IPS DF 4.7 (cell line): Measurements from ENCODE around the gene KLHDC4.
"Not testable (repeated sequence)": the region's sequence is repeated elsewhere in the genome, so short reads cannot be mapped to it uniquely, and the experiment has no call there.

Experiments
- DNase-seq: peaks from one replicate; pipeline ENCODE4 v3.0.0-alpha.2; 2013; ENCODE audit warnings: low spot score; ENCODE audit errors: extremely low read depth

The KLHDC4 gene

DNA sequence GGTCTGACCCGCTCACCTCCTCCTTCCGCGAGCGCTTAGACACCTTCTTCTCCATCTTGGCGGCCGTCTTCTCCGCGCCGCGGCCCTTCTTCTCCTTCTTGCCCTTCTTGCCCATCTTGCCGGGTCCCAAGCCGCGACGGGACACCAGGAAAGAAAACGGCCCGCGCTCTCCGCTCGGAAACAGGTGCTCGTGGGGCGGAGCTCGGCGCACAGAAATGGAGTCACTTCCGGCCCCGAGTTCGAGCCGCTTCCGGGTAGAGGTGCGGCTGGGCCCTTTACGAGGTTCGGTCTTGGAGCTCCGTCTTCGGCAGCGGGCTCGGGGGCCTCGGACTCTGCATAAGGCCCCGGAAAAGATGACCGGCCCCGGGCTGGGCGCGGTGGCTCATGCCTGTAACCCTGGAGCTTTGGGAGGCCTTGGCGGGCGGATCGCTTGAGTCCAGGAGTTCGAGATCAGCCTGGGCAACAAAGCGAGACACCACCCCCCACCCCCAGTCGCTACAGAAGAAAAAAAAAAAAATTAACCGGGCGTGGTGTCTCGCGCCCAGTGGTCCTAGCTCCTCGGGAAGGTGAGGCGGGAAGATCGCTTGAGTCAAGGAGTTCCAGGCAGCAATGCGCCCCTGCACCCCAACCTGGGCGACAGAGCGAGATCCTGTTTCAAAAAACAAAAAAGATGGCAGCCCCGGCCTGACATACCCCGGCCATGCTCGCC is at the start of gene KLHDC4:
Gene KLHDC4 (minus strand): TSS at position 211 of the 709 bp plus-strand sequence. CDS start 96 bp downstream, at position 115.
- DNase-seq: no peak

DNA sequence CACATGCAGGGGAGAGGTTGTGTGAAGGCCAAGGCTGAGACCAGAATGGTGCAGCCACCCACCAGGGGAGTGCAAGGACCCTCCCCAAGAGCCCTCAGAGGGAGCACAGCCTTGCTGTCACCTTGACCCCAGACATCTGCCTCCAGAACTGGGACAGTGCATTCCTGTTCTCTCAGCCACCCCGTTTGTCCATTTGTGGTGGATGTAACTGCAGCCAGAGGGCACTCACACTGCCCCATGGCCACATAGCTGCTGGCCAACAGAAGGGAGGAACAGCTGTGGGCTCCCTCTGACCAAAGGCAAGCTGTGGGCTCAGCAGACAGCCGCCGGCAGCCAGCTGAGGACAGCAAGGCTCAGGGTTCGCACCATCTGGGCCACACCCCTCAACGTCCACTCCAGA is 49.8 kb upstream of the KLHDC4 start:
- DNase-seq: no peak

DNA sequence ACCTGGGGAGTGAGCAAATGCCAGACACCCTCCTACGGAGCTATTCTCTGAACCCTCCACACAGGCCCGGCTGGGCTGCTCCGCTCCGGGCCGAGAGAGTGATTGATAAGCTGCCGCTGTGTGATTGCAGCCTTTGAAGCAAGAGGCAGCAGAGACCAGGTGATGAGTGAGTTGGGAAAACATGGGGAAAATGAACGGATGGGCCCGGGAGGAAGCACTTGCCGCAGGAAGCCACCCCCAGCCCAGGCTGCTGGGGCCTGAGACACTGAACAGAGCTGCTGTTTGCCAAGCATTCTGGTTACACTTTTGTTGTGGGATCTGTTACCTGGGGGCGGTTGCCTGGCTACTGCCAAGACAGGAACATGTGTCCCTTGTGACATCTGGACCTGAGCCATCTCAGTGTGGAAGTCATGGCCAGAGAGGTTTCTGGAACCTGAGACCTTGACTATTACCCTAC is 46.4 kb upstream of the KLHDC4 start:
- DNase-seq: no peak

DNA sequence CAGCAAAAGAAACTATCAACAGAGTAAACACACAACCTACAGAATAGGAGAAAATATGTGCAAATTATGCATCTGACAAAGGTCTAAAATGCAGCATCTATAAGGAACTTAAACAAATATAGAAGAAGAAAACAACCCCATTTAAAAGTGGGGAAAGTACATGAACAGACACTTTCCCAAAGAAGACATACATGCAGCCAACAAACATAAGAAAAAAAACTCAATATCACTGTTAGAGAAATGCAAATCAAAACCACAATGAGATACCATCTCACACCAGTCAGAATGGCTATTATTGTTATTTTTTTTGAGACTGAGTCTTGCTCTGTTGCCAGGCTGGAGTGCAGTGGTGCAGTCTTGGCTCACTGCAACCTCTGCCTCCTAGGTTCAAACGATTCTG is 45.7 kb upstream of the KLHDC4 start:
- not testable (repeated sequence) for DNase-seq

DNA sequence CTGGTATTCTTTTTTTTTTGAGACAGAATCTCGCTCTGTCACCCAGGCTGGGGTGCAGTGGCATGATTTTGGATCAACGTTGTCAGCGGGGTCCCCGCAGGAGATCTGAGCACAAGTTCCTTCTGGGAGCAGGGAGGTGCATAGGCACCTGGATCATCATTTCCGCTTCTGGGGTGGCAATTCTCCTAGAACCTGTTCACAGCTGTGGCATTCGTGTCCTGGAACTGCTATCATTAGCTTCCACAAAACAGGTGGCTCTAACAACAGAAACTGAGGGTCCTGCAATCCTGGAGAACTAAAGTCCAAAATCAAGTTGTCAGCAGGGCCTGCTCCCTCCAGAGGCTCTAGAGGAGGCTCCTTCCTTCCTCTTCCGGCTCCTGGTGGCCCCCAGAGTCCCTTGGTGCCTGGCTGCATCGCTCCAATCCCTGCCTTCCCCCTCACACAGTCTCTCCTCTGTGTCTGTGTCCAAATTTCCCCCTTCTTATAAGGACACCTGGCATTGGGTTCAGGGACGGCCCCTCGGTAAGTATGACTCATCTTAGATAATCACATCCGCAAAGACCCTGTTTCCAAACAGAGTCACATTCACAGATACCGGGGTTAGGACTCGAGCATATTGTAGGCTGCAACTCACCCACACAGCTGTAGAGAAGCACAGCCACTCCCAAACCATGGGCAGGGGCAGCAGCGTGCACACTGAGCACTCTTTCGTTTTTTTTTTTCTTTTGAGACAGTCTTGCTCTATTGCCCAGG is 43.5 kb upstream of the KLHDC4 start:
- DNase-seq: no peak

DNA sequence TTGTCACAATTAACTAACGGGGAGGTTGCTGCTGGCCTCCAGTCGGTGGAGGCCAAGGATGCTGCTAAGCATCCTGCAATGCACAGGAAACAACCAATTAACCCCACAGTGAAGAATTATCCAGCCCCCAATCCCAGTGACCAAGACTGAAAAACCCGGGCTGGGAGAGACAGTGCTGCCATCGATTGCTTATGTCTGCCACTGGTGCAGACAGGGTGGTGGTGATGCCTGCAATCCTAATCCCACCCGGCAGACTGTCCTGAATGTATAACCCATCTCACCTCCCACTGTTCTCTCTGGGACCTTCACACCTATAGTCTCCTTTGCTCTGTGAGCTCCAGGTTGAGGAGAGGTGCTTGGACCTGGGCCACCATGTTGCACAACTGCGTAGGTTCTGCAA is 42.3 kb upstream of the KLHDC4 start:
- no peak for DNase-seq

DNA sequence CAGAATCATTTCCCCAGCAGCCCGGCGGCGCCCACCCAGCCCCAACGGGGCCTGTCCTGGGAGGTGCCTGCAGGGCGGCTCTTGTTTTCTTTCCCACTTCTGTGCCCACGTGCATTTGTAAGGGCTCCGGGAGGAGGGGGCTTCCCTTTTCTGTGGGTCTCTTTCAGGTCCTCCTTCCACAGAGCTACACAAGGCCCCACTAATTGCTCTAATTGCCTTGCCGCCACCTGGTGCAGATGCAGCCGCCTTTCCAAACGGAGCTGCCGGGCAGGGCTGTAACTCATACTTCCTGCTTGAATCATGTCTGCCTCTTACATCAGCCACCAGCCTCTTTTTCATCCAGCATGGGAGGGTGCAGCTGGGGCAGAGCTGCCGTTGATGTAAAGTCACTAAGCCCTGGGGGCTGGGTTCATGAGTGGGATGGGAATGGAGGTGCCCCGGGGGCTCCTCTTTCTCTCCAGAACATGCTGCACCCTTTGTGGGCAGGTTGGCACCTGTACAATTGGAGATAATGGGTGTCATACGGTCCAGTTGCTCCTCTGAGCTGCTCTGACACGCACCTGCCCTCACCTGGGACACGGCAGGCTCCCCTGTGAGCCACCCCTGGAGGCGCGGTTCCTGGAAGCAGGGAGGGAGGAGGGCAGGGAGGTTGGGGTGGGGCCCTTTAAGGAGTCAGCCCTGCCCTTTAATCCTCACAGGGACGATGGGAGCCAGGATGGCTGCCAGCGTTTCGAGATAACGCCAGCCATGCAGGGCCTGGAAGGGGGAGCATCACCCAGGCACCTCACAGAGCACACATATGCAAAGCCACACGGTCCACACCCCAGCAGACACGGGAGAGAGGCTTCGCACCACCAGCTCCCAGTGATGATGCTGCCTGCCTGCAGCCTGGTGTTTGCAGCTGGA is 41.1 kb upstream of the KLHDC4 start:
- DNase-seq: no peak

DNA sequence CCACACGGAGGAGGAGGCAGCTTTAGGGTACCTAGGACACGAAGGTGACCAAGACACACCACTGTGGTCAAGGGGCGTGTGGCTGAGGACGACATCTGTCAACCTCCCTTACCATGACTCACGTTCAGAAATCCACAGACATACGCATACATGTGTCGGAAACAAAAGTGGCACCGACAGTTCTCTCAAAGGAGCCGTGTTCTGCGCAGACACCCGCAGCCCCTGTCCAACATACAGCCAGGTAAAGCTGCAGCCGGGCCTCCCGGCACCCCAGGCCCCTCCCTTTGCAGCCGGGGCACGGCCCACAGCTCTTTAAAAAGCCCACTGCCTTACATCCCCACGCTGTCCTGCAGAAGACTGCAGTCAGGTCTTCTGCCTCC is 40.5 kb upstream of the KLHDC4 start:
- DNase-seq: no peak

DNA sequence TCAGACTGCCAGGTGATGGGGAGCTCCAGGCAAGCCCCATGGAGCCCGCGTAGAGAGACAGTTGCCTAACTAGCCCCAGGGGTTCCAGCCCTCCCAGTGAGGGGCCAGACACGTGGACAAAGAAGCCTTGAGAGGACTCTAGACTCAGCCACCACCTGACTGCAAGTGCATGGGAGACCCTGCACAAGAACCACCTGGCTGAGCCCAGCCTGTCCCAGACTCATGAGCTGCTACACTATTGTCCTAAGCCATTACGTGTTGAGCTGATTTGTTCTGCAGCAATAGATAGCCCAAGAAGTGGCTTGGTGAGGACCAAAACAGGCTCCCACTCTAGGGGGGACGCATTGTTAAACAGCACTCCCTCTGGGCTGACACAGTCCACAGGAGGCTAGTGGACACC is 37.6 kb upstream of the KLHDC4 start:
- DNase-seq: no peak

DNA sequence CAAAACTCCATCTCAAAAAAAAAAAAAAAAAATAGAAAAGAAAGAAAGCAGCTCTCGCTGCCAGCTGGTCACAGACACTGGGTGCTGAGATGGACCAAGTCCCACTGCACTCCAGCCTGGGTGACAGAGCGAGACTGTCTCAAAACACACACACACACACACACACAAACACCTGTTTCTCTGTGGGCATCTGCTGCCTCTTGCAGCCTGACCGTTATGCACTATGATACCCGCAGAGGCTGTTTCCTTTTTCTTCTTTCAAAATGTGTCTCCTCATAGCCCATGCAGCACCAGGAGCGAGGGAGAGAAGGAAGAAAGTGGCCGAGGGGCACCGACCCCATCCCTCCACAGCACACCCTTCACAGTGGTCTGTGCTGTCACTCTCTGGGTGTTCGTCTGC is 36.9 kb upstream of the KLHDC4 start:
- DNase-seq: no peak

DNA sequence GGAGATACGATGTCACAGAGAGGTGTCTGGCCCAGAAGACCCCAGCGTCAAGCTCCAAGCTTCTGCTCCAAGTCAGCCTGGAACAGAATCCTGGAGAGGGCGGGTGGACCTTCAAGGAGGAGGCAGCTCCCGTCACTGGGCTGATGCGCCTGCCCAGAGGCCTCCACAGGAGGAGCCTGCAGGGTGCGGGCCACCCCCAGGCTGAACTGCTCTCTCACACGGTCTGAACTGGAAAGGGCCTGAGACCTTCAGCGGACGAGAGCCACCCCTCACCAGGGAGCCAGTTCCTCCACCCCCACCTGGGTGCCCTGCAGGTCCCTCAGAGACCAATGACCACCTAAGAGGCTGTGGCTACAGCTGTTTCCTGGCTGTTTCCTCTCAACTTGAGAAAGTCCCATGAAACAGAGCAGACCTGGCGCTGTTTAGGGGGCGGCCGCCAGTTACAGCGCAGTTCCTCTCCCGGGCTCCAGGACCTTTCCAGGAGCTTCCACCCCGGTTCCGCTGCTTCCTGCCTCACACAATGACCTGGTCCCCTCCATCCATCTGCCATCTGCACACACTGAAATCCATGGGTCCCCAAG is 36.0 kb upstream of the KLHDC4 start:
- no peak for DNase-seq

DNA sequence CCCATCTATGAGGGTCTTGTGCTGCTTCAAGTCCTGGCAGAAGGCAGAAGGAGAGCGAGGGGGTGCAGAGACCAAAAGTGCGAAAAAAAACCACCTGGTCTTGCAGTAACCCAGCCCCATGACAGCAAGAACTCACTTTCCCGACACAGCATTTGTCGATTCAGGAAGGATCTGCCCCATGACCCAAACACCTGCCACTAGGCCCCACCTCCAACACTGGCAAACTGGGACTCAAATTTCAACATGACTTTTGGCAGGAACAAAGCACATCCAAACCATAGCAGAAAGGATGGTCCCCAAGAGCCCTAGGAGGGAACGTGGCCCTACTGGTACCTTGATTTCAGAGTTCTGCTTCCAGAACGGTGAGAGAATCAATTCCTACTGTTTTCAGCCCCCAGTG is 34.7 kb upstream of the KLHDC4 start:
- no peak for DNase-seq

DNA sequence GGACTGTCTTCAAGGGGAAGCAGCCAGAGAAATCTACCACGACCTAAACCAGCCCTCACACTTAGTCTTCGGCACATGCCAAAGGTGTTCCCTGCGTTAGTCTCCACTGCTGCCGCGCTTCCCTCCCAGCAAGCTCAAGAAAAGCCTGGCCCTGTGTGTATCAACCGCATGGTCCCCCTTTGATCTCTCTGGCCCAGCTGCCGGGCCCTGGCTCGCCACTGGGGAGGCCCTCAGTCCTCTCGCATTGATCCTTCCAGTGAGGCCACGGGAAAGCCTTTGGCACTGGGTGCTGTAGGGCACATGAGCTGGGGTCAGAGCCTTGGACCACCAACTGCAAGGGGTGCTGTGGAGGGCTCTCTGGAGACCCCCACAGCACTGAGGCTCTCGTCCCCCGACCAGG is 29.6 kb upstream of the KLHDC4 start:
- DNase-seq: no peak

DNA sequence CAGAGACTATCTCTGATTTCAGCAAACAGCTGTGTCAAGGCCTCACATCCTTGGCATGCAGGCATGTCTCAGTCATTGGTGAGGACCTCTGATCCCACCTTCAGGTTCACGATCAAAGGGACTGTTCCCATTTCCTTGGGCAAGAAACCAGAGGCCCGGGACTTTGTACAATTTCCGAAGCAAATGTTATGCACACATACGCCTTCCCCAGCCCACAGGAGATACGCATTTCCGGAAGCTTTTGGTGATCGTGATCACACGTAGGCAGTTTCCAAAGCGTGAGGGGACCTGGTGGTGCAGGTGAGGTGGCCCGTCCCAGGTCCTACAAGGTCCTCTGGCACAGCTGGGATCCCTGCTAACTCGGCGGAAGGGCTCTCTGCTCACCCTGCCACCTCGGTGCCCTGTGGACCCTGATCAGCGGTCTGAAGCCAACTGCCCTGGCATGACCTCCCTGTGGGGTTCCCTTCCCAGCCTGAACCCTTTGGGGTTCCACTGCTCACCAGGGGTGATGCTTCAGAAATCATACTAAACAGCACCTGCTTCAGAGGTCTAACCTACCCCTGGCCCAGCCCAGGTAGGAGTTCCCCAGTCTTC is 28.8 kb upstream of the KLHDC4 start:
- no peak for DNase-seq

DNA sequence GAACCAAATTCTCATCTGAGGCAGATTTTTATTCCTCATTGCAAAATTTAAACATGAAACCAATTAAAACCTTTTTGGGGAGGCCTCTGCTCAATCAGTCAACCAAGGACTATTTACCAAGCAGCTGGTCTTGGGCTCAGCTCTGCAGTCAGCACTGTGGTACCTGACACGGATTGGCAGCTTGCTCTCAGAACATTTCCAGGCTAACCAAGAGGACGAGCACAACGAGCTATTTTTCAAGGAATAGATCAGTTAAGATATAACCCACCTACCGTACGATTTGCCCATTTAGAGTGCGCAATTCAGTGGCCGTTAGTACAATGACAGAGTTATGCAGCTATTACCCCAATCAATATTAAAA is 26.4 kb upstream of the KLHDC4 start:
- no peak for DNase-seq

DNA sequence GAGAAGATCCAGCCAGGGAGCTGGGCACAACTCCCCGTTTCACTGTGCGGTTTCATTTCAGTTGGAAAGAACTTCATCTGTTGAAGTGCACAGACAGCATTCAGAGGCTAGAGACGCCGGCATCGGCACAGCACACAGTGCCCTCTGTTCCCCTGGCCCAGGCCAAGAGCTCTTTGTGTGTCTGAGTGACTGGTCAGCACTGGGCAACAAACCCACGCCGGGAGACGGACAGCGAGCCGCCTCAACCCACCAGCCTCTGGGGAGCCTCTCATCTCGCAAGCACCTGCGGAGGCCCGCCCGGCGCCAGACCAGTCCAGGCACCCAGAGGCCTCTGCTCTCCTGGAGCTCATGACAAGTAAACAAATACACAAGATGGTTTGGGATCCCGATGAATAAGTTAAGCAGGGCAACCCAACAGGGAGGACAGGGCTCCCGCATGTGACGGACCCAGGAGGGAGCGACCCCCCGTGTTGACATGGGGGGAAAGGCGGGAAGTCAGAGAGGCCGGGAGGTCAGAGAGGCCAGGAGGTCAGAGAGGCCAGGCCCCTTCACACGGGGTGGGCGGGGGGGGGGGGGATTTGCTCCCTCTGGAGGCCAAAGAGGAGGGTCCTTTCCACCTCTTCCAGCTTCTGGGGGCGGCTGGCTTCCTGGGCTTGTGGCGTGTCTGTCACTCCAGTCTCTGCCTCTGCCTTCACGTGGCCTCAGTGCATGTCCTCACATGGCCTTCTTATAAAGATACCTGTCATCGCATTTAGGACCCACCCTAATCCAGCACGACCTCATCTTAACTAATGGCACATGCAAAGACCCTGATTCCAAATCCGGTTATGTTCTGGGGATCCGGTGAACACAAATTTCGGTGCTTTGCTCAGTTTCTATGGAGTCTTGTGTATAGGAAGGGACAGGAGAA is 25.8 kb upstream of the KLHDC4 start:
- DNase-seq: no peak

DNA sequence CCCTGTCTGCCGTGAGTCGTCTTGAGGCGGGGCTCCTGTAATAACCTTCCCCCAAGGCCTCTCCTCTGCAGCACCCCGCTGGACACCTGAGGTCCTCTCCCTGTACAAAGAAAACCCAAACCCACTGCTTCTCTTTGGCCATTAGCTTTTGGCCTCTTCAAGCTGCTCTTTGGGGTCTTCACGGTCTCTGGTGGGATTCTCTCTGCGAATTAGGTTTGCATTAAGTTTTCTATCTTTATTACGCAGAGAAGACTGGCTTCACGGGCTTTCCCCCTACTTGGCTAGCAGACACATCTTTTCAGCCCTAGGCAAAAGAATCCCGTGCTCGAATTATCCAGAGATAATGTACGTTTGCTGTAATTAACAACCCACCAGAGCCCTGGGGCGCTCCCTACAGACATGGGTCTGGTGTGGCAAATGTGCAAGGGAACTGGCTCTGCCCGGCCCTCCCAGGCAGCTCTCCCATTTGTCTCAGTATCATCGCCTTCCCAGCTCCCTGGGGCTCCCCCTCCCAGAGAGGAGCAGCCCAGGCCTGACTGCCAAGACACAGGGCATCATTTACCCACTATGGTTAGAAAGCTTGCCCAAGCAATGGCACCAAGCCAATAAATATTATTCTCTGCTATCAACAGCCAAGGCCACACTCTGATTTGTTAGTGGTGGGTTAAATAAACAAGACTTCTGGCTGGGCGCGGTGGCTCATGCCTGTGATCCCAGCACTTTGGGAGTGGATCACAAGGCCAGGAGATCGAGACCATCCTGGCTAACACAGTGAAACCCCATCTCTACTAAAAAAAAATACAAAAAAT is 24.7 kb upstream of the KLHDC4 start:
- DNase-seq: no peak

DNA sequence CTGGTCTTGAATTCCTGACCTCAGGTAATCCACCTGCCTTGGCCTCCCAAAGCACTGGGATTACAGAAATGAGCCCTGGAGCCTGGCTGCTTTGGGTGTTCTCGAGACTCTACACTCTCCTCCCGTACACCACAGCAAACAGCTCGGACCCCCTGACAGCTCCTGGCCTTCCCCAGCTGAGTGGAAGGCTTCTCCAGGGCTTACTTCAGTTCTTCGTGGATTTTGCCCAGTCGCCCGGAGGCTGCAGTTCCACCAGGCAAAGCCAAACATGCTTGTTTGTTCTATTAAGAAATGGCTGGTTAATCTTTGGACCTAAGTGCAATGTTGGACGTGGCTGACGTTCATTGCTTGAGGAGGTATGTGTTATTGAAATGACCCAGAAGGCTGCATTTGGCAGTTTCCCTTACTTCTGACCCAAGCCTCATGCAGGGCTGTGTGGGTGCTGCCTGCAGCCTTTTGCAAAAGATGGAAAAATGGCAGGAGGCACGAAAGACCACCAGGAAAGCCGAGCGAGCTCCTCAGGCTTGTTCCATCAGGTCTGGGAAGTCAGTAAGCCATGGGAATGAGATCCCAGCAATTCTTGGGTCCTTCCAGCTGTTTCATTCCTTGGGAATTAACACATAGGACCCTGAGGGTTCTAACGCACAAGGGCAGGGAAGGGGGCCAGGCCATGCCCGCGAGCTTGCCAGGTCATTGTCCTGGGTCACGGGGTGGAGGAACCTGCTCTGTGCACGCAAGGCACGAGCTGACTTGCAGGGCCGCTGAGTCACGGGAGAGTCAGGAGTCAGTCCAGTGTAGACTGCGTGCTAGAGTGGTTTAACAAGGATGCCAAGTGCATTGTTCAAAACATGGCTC is 23.9 kb upstream of the KLHDC4 start:
- DNase-seq: no peak
